Measurements from ENCODE around the gene ZNF385D.

ZNF385D gene, protein sequence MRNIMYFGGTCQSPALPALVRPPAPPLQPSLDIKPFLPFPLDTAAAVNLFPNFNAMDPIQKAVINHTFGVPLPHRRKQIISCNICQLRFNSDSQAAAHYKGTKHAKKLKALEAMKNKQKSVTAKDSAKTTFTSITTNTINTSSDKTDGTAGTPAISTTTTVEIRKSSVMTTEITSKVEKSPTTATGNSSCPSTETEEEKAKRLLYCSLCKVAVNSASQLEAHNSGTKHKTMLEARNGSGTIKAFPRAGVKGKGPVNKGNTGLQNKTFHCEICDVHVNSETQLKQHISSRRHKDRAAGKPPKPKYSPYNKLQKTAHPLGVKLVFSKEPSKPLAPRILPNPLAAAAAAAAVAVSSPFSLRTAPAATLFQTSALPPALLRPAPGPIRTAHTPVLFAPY

DNA sequence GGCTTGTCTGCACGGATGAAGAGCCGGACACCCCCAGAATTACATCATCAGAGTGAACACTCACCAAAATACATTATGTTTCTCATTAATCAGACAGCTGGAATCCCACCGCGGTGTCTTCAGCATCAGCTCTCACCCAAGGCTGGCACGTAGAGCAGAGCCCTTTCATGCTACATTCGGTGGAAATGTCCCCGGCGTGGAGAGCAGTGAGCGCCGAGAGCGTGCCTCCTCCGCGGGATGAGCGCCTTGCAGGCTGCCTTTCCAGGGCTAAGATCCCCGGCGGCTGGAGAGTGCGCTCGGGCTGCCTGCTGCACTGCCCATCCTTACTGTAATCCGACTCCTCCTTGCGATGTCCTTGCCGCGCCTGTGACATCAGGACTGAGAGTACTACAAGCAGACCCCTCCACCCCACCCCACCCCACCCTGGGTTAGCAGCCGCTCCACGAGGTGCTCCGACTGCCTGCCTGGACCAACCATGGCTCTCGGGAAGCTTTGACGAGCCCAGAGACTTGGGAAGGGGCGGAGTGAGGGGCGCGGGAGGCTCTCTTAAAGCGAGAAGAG is at the start of gene ZNF385D:
TSS of gene ZNF385D (minus strand) at position 380 of the 561 bp plus-strand sequence. CDS start at position 86, 294 bp downstream.
- Histone ChIP-seq H3K27ac (ENCODE audit: low read depth, low read length) (no peak within 1 kb of the TSS), H3K9ac (ENCODE audit: low read length) (no peak within 1 kb of the TSS), H3K9me3 (ENCODE audit: low read length) (no peaks in the 10 kb centered on the region)

DNA sequence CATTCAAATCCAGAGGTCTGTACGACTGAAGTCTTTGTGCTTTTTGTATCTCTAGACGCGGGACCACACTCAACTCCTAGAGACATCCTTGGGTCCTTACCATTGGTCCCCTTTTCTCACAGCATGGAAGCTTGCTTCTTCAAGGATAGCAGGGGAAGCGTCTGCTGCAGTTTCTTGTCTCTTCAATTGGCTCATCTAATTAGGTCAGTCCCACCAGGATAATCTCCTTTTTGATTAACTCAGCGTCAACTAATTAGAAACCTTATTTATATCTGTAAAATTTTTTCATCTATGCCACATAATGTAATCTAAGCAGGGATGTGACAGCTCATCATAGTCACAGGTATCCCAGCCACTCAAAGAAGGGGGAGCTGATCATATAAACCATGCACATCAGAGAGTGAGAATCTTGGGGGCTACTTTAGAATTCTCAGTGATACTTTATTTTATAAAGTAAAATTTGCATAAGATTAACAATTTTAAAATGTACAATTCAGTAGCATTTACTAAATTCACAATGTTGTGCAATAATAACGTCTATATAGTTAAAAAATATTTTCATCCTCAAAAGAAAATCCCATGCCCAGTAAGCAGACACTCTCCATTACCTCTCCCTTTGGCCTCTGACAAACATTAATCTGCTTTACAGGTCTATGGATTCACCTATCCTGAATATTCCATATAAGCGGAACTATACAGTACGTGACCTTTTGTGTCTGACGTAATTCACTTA is 47.5 kb upstream of the ZNF385D start:
- Histone ChIP-seq H3K4me3 (ENCODE audit: low read depth in 1 of 2, low read length in 2 of 2) (no peak overlapping the region), H3K9ac (ENCODE audit: low read length) (no peak overlapping the region), H3K4me1 (ENCODE audit: insufficient read depth, low read length) (no peaks in the 10 kb centered on the region), H3K27ac (ENCODE audit: low read depth, low read length) (no peak overlapping the region), H3K36me3 (ENCODE audit: insufficient read depth, low read length) (no peaks in the 10 kb centered on the region), H3K9me3 (ENCODE audit: low read length) (no peaks in the 10 kb centered on the region), H3K27me3 (ENCODE audit: control insufficient read depth in 1 of 2, insufficient read depth in 2 of 2, low read length in 2 of 2) (no peaks in the 10 kb centered on the region)

More for the DNA sequence above, at the start of gene ZNF385D:
- peaks cover 0 to 4% of the 10 kb centered on the region in 2 donors for H3K27me3 ChIP-seq (ENCODE audit: control insufficient read depth in 1 of 2, insufficient read depth in 2 of 2, low read length in 2 of 2)
- H3K4me1 ChIP-seq (ENCODE audit: insufficient read depth, low read length), result peaks cover 8% of the 10 kb centered on the region
- peak within 1 kb of the TSS in 1 of 2 donors; percentile 34 for H3K4me3 ChIP-seq (ENCODE audit: low read depth in 1 of 2, low read length in 2 of 2)
- no peaks in the 10 kb centered on the region for H3K36me3 ChIP-seq (ENCODE audit: insufficient read depth, low read length)

DNA sequence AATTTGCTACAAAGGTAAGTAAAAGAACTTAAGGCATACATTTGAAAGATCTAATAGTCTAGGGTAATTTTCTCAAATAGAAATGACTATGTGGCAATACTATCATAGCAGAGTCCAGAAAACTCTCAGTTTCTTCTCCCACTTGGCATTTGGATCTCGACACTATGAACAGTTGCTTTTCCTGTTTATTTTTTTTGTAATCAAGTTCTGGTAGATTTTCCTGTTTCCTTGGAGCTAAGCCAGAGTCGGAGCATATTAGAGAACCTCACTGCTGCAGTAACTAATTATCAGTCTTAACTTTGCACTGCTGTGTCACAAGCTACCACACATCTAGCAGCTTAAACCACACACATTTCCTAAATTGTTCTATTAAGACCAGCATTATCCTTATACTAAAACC is 44.9 kb upstream of the ZNF385D start:
- Histone ChIP-seq H3K4me3 (ENCODE audit: low read depth in 1 of 2, low read length in 2 of 2) (no peak overlapping the region), H3K9ac (ENCODE audit: low read length) (no peak overlapping the region), H3K36me3 (ENCODE audit: insufficient read depth, low read length) (no peaks in the 10 kb centered on the region), H3K4me1 (ENCODE audit: insufficient read depth, low read length) (no peaks in the 10 kb centered on the region), H3K9me3 (ENCODE audit: low read length) (no peaks in the 10 kb centered on the region), H3K27ac (ENCODE audit: low read depth, low read length) (no peak overlapping the region), H3K27me3 (ENCODE audit: control insufficient read depth in 1 of 2, insufficient read depth in 2 of 2, low read length in 2 of 2) (no peaks in the 10 kb centered on the region)

DNA sequence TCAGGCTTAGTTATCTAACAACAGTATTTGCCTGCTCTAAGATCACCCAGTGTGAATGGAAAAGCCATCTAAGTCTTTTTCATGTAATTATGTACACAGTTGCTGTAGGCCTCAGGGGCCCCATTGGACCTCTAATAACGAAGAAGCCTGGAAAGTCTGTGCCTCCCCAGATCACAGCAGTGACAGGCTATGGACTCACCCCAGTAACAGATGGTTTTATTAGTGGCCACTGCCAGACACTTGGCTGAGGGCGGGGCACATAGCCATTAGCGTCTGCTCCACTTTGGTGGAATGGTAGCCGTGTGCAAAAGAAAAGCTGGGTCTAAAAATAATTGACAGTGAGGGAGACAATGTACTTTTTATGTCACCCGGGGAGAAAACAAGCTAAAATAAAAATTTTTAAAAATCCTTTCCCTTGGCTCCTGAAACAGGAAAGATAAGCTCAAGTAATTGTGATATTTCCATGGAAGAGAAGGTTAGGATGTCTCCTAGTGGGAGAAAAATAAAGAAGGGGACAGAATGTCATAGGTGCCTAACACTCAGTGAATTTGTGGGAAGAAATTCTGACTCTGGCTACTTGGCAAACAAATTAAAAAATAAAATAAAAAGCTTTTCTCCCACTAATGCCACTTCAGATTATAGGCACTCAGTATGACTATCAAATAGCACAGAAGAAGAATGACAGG is 44.3 kb upstream of the ZNF385D start:
- Histone ChIP-seq H3K4me3 (ENCODE audit: low read depth in 1 of 2, low read length in 2 of 2) (no peak overlapping the region), H3K27ac (ENCODE audit: low read depth, low read length) (no peak overlapping the region), H3K9ac (ENCODE audit: low read length) (no peak overlapping the region), H3K36me3 (ENCODE audit: insufficient read depth, low read length) (no peaks in the 10 kb centered on the region), H3K9me3 (ENCODE audit: low read length) (no peaks in the 10 kb centered on the region), H3K4me1 (ENCODE audit: insufficient read depth, low read length) (no peaks in the 10 kb centered on the region), H3K27me3 (ENCODE audit: control insufficient read depth in 1 of 2, insufficient read depth in 2 of 2, low read length in 2 of 2) (no peaks in the 10 kb centered on the region)

DNA sequence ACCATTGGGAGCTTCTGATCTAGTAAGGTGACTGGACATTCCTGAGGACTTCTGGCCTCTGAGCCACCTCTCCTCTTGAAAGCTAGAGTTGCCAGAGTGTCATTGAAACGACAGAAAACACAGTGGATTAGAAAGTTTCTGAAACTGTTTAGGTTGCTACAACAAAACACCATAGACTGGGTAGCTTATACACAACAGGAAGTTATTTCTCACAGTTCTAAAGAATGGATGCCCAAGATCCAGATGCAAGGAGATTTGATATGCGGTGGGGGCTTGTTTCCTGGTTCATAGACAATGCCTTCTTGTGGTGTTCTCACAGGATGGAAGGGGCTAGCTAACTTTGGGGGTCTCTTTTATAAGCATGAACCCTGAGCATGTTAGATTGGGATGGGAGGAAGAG is 43.3 kb upstream of the ZNF385D start:
- Histone ChIP-seq H3K27ac (ENCODE audit: low read depth, low read length) (no peak overlapping the region), H3K4me1 (ENCODE audit: insufficient read depth, low read length) (no peaks in the 10 kb centered on the region), H3K9me3 (ENCODE audit: low read length) (no peaks in the 10 kb centered on the region), H3K36me3 (ENCODE audit: insufficient read depth, low read length) (no peaks in the 10 kb centered on the region), H3K4me3 (ENCODE audit: low read depth in 1 of 2, low read length in 2 of 2) (no peak overlapping the region), H3K9ac (ENCODE audit: low read length) (no peak overlapping the region), H3K27me3 (ENCODE audit: control insufficient read depth in 1 of 2, insufficient read depth in 2 of 2, low read length in 2 of 2) (no peaks in the 10 kb centered on the region)

DNA sequence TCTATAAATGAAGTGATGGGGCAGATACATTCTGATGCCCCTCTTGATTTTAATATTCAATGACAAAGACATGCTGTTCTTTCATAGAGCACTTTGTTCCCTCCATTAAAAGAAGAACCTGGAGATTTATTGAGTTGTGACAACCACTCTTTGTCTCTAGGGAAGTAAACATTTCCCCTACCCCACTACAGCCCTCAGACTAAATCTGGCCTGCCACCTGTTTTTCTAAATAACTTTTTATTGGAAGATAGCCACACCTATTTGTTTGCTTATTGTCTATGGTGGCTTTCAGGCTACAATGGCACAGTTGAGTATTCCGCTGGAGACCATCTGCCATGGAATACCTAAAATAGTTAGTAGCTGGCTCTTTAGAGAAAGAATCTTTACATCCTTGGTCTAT is 41.2 kb upstream of the ZNF385D start:
- H3K27me3 ChIP-seq (ENCODE audit: control insufficient read depth in 1 of 2, insufficient read depth in 2 of 2, low read length in 2 of 2), result no peaks in the 10 kb centered on the region
- no peak overlapping the region for H3K27ac ChIP-seq (ENCODE audit: low read depth, low read length)
- no peaks in the 10 kb centered on the region for H3K36me3 ChIP-seq (ENCODE audit: insufficient read depth, low read length)
- no peak overlapping the region for H3K4me3 ChIP-seq (ENCODE audit: low read depth in 1 of 2, low read length in 2 of 2)
- no peaks in the 10 kb centered on the region for H3K4me1 ChIP-seq (ENCODE audit: insufficient read depth, low read length)
- no peaks in the 10 kb centered on the region for H3K9me3 ChIP-seq (ENCODE audit: low read length)
- no peak overlapping the region for H3K9ac ChIP-seq (ENCODE audit: low read length)

DNA sequence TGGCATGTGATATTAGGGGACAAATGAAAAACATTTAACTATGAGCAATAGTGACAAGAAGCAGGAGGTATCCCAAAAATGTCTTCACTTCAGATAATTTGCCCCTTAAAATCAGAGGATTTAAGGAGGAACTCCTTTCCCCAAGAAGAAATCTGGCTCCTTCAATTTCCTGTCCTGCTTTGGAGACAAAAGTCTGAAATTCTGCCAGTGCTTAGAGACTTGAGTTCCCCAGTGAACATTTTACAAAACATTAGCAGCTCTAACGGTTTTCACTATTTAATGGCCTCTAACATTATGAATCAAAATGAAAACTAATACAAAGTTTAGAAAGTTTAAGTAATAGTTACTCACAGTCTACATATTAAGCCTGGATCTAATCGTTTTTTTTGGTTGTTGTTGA is 40.3 kb upstream of the ZNF385D start:
- H3K9me3 ChIP-seq (ENCODE audit: low read length), result no peaks in the 10 kb centered on the region
- H3K4me1 ChIP-seq (ENCODE audit: insufficient read depth, low read length), result no peaks in the 10 kb centered on the region
- no peak overlapping the region for H3K9ac ChIP-seq (ENCODE audit: low read length)
- no peaks in the 10 kb centered on the region for H3K36me3 ChIP-seq (ENCODE audit: insufficient read depth, low read length)
- no peak overlapping the region for H3K4me3 ChIP-seq (ENCODE audit: low read depth in 1 of 2, low read length in 2 of 2)
- no peak overlapping the region for H3K27ac ChIP-seq (ENCODE audit: low read depth, low read length)
- no peaks in the 10 kb centered on the region for H3K27me3 ChIP-seq (ENCODE audit: control insufficient read depth in 1 of 2, insufficient read depth in 2 of 2, low read length in 2 of 2)

DNA sequence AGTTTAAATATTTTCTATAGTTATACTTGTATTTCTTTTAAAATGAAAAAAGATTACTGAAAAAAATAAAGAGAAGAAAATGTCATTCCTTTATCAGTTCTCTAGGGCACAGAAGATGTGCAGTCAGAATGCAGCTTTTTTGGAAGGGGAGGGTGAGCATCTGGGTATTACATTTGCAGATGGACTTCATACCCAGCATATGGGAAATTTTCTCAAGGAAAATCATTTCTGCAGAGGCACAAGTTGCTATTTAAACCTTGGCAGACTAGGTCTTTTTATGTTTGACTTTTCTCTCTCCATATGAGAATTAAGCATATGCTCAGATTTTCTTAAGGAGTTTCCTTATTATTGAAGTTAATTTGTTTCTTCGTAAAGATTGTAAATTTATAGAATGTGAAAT is 39.5 kb upstream of the ZNF385D start:
- Histone ChIP-seq H3K27ac (ENCODE audit: low read depth, low read length) (no peak overlapping the region), H3K27me3 (ENCODE audit: control insufficient read depth in 1 of 2, insufficient read depth in 2 of 2, low read length in 2 of 2) (no peaks in the 10 kb centered on the region), H3K9ac (ENCODE audit: low read length) (no peak overlapping the region), H3K36me3 (ENCODE audit: insufficient read depth, low read length) (no peaks in the 10 kb centered on the region), H3K9me3 (ENCODE audit: low read length) (no peaks in the 10 kb centered on the region), H3K4me1 (ENCODE audit: insufficient read depth, low read length) (no peaks in the 10 kb centered on the region), H3K4me3 (ENCODE audit: low read depth in 1 of 2, low read length in 2 of 2) (no peak overlapping the region)

DNA sequence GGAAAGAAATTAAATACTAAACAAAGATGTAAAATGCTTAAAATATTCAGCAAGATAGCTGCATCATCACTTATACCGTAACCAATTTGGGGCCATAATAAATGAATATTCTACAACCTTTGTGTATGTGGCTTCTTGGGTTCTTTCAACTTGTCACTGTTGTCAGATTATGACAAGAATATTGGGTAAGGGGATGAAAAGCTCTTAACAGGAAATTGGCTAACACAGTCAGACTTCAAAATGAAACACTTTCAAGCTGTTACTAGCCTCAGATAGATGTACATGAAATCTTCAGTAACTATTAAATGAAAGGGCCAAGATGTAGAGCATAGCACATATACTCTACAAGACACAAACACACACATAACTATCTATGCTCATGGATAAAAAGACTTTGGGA is 38.7 kb upstream of the ZNF385D start:
- Histone ChIP-seq H3K27ac (ENCODE audit: low read depth, low read length) (no peak overlapping the region), H3K27me3 (ENCODE audit: control insufficient read depth in 1 of 2, insufficient read depth in 2 of 2, low read length in 2 of 2) (no peaks in the 10 kb centered on the region), H3K4me1 (ENCODE audit: insufficient read depth, low read length) (no peaks in the 10 kb centered on the region)

DNA sequence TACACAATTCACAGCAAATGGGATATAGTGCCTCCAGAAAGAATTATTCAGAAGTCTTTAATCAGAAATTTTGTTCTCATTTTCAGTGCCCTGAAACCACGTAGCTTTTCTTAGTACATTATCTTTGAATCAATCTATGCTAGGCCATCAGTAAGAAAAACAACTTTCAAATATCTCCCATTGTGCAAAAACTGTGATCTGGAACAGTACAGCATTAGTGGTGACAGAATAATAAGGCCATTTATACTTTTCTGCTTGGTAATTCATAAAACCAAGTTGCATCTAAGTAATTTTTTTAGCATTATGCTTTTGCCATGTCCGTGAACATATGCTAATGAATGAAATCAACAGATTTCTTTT is 35.4 kb upstream of the ZNF385D start:
- no peak overlapping the region for H3K4me3 ChIP-seq (ENCODE audit: low read depth in 1 of 2, low read length in 2 of 2)
- H3K27ac ChIP-seq (ENCODE audit: low read depth, low read length), result no peak overlapping the region
- H3K9ac ChIP-seq (ENCODE audit: low read length), result no peak overlapping the region
- no peaks in the 10 kb centered on the region for H3K9me3 ChIP-seq (ENCODE audit: low read length)
- no peaks in the 10 kb centered on the region for H3K36me3 ChIP-seq (ENCODE audit: insufficient read depth, low read length)
- no peaks in the 10 kb centered on the region for H3K4me1 ChIP-seq (ENCODE audit: insufficient read depth, low read length)
- H3K27me3 ChIP-seq (ENCODE audit: control insufficient read depth in 1 of 2, insufficient read depth in 2 of 2, low read length in 2 of 2), result no peaks in the 10 kb centered on the region

More for the DNA sequence above, 38.7 kb upstream of the ZNF385D start:
- Histone ChIP-seq H3K9me3 (ENCODE audit: low read length) (no peaks in the 10 kb centered on the region), H3K9ac (ENCODE audit: low read length) (no peak overlapping the region), H3K4me3 (ENCODE audit: low read depth in 1 of 2, low read length in 2 of 2) (no peak overlapping the region), H3K36me3 (ENCODE audit: insufficient read depth, low read length) (no peaks in the 10 kb centered on the region)

DNA sequence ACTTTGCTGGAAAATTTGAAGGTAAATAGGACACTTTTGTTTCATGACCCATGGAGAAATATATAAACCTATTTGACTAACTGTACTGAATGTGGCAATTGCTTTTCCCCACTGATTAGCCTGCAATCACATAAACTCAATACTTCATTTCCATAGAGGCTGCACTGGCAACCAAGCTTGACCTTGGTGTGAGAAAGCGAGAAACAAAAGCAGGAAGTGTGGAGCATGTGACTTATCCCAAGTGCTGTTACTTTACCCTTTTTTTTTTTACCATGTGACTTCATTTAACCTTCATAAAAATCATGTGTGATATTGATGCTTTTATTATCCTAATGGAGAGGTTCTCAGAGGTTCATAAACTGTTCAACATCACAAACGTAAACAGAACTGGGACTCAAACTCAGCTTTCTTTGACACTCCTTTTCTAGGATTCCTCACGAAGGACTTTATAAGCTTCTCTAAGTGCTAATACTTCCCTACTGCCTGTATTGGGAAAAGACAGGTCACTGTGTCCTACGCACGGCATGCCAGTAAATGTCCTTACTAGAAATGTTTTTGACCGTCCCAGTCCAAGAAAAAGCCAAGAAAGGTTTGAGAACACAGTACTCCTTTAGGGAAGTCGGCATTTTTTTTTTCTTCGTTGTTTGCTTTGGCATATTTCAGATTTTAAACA is 34.9 kb upstream of the ZNF385D start:
- Histone ChIP-seq H3K9ac (ENCODE audit: low read length) (no peak overlapping the region), H3K4me3 (ENCODE audit: low read depth in 1 of 2, low read length in 2 of 2) (no peak overlapping the region), H3K4me1 (ENCODE audit: insufficient read depth, low read length) (no peaks in the 10 kb centered on the region), H3K9me3 (ENCODE audit: low read length) (no peaks in the 10 kb centered on the region), H3K36me3 (ENCODE audit: insufficient read depth, low read length) (no peaks in the 10 kb centered on the region), H3K27ac (ENCODE audit: low read depth, low read length) (no peak overlapping the region), H3K27me3 (ENCODE audit: control insufficient read depth in 1 of 2, insufficient read depth in 2 of 2, low read length in 2 of 2) (no peaks in the 10 kb centered on the region)
